ENCODE data around the gene CCNDBP1. TPM values are rescaled to one million over a fixed set of nuclear protein-coding genes. Genes with fewer than 3 reads are reported as not detected.

The CCNDBP1 gene
- total and polyA plus RNA-seq, 11 donors, result 29.3 to 70.1 (median 59.0) TPM

- no peaks in the 10 kb centered on the region for H3K27me3 ChIP-seq
- H3K4me3 ChIP-seq, result no peak overlapping the region
- peaks cover 0 to under 1% (median 0%) of the 10 kb centered on the region in 12 donors for H3K9me3 ChIP-seq
- H3K36me3 ChIP-seq, result peaks cover 0 to 68% (median 61%) of the 10 kb centered on the region in 9 donors
- ATAC-seq, result no peak
- intact Hi-C loops (cut with DNase I), result no loop called here
- WGBS, 4 donors, result 92 to 93% (median 93%) methylated on average over 5 of the region's 5 CpGs
- H3K4me1 ChIP-seq, result peaks cover 0 to 20% (median 0%) of the 10 kb centered on the region in 12 donors
- TF ChIP-seq POLR2A (IDR thresholded peaks at IDR 0.05), result no peak
- TF ChIP-seq, protein P1, sequence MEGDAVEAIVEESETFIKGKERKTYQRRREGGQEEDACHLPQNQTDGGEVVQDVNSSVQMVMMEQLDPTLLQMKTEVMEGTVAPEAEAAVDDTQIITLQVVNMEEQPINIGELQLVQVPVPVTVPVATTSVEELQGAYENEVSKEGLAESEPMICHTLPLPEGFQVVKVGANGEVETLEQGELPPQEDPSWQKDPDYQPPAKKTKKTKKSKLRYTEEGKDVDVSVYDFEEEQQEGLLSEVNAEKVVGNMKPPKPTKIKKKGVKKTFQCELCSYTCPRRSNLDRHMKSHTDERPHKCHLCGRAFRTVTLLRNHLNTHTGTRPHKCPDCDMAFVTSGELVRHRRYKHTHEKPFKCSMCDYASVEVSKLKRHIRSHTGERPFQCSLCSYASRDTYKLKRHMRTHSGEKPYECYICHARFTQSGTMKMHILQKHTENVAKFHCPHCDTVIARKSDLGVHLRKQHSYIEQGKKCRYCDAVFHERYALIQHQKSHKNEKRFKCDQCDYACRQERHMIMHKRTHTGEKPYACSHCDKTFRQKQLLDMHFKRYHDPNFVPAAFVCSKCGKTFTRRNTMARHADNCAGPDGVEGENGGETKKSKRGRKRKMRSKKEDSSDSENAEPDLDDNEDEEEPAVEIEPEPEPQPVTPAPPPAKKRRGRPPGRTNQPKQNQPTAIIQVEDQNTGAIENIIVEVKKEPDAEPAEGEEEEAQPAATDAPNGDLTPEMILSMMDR (IDR thresholded peaks at IDR 0.05), result no peak
- H3K27ac ChIP-seq, result no peak overlapping the region
- no peak for DNase-seq
Observed at GRCh38 chr15:43146184-43146583, 39.0 kb upstream of the CCNDBP1 start.

GRCh38 chr15:43150191-43150929 is 34.8 kb upstream of the CCNDBP1 start:
- Histone ChIP-seq H3K4me3 (no peak overlapping the region), H3K4me1 (peaks cover 0 to 4% (median 0%) of the 10 kb centered on the region in 12 donors), H3K27me3 (no peaks in the 10 kb centered on the region), H3K36me3 (peaks cover 0 to 99% (median 95%) of the 10 kb centered on the region in 9 donors), H3K9me3 (no peaks in the 10 kb centered on the region), H3K27ac (no peak overlapping the region)
- DNase-seq (no peak), ATAC-seq (no peak)
- TF ChIP-seq, protein P1 (IDR thresholded peaks at IDR 0.05), result no peak
- TF ChIP-seq POLR2A (IDR thresholded peaks at IDR 0.05), result no peak
- intact Hi-C loops (cut with DNase I), result no loop called here
- WGBS, 4 donors, result 85 to 91% (median 90%) methylated on average over 5 of the region's 5 CpGs

DNA sequence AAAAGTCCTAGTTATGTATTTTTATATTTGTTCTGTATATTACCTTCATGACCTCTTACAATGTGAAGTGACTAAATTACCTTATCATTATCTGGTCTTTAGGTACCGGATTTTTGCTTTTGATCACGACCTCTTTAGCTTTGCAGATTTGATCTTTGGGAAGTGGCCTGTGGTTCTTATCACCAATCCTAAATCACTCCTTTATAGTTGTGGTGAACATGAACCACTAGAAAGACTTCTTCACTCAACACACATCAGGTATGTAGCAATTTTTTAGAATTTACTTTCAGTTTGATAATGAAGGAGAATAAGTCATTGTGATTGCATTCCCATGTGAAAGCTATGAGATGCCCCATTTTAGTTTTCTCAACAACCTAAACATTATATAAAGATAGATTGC is 33.5 kb upstream of the CCNDBP1 start:
- H3K4me3 ChIP-seq, result no peak overlapping the region
- TF ChIP-seq POLR2A (IDR thresholded peaks at IDR 0.05), result no peak
- TF ChIP-seq, protein P1 (IDR thresholded peaks at IDR 0.05), result no peak
- no peaks in the 10 kb centered on the region for H3K9me3 ChIP-seq
- H3K27ac ChIP-seq, result no peak overlapping the region
- peaks cover 0 to 4% (median 0%) of the 10 kb centered on the region in 12 donors for H3K4me1 ChIP-seq
- no peak for ATAC-seq
- H3K36me3 ChIP-seq, result peaks cover 0 to 100% (median 93%) of the 10 kb centered on the region in 9 donors
- no peaks in the 10 kb centered on the region for H3K27me3 ChIP-seq
- no peak for DNase-seq
- WGBS, 4 donors, result 86 to 95% (median 89%) methylated on average over 2 of the region's 2 CpGs
- intact Hi-C loops (cut with DNase I), result no loop called here

DNA sequence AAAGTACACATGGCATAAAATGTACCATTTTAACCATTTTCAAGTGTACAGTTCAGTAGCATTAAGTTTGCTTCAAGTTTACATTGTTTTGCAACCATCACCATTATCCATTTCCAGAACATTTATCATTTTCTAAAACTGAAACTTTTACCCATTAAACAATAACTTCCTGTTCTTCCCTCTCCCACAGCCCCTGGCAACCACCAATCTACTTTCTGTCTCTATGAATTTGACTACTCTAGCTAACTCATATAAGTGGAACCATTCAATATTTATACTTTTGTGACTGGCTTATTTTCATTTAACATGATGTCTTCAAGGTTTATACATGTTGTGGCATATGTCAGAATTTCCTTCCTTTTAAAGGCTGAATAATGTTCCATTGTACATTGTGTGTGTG is 31.9 kb upstream of the CCNDBP1 start:
- TF ChIP-seq, protein P1 (IDR thresholded peaks at IDR 0.05), result no peak
- no peak for TF ChIP-seq POLR2A (IDR thresholded peaks at IDR 0.05)
- DNase-seq (no peak), ATAC-seq (no peak)
- intact Hi-C loops (cut with DNase I), result no loop called here
- Histone ChIP-seq H3K9me3 (no peaks in the 10 kb centered on the region), H3K4me3 (no peak overlapping the region), H3K27me3 (no peaks in the 10 kb centered on the region), H3K4me1 (peaks cover 0 to 4% (median 0%) of the 10 kb centered on the region in 12 donors), H3K36me3 (peaks cover 0 to 100% (median 91%) of the 10 kb centered on the region in 9 donors), H3K27ac (no peak overlapping the region)

All from heart left ventricle (tissue), 16 donors.